Left ventricle myocardium inferior (tissue), 1 donor: ENCODE data around the gene LGALS9C. TPM values are rescaled to one million over a fixed set of nuclear protein-coding genes. Genes with fewer than 3 reads are reported as not detected.
"Not testable (repeated sequence)": the region's sequence is repeated elsewhere in the genome, so short reads cannot be mapped to it uniquely, and the experiment has no call there.

Source experiments
- DNase-seq: peaks from one replicate; pipeline ENCODE4 v3.0.0-alpha.2; 2020
- H3K27ac ChIP-seq: fragments of 200-600 bp; replicated peaks from 2 replicates; pipeline ENCODE4 v1.8.0; 2021
- H3K27me3 ChIP-seq: fragments of 200-600 bp; 2 replicates; pipeline ENCODE4 v1.8.0; 2021; ENCODE audit warnings: low read depth
- H3K36me3 ChIP-seq: fragments of 200-600 bp; 2 replicates; pipeline ENCODE4 v1.8.0; 2021
- H3K4me1 ChIP-seq: fragments of 200-600 bp; 2 replicates; pipeline ENCODE4 v1.8.0; 2021
- H3K4me3 ChIP-seq: fragments of 200-600 bp; 2 replicates; pipeline ENCODE4 v1.8.0; 2021; ENCODE audit warnings: mild to moderate bottlenecking, moderate library complexity
- H3K9me3 ChIP-seq: fragments of 200-600 bp; replicated peaks from 2 replicates; pipeline ENCODE4 v1.8.0; 2021
- intact Hi-C: fragments of 100-400 bp; cut with micrococcal nuclease; formaldehyde crosslinking; loops from one replicate; pipeline ENCODE4 v1.11.0; 2022
- total RNA-seq: library from RNA; stranded (reverse); fragmentation: NEBNext Ultra II Directional; extraction: Animal tissue kit (Norgen Biotek cat#: 25700); gene quantifications from one replicate; pipeline ENCODE4 v1.2.1, GENCODE V29; 2021
- donor health status: DM: no; HTN: yes; CAD: no; lungs with severe emphysema.

LGALS9C gene
- total RNA-seq, 1 donor from 2014 or later: not detected

- H3K36me3 ChIP-seq, H3K4me3 ChIP-seq, H3K27ac ChIP-seq, DNase-seq, intact Hi-C loops, H3K27me3 ChIP-seq, H3K9me3 ChIP-seq, H3K4me1 ChIP-seq: not testable (repeated sequence)
Observed at GRCh38 chr17:18488622-18489021, 12.0 kb downstream of the LGALS9C start.

DNA sequence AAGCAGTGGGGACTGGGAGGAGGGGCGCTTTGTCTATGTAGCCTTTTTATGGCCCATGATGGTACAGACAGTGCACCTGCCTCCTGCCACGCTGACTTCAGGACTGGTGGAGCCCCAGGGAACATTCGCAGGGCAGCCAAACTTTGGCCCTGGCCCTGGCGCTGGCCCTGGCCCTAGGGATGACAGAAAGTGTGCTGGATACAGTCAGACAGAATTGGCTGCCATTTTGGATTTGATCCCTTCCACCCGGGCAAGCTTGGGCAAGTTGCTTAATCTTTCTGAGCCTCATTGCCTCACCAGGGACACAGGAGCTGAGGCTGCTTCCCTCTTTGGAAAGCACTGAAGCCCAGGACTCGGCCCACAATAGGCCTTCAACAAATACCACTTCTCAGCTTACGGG is 13.4 kb downstream of the LGALS9C start:
- H3K9me3 ChIP-seq, H3K4me1 ChIP-seq, H3K36me3 ChIP-seq, DNase-seq, H3K27ac ChIP-seq, intact Hi-C loops, H3K4me3 ChIP-seq, H3K27me3 ChIP-seq: not testable (repeated sequence)

DNA sequence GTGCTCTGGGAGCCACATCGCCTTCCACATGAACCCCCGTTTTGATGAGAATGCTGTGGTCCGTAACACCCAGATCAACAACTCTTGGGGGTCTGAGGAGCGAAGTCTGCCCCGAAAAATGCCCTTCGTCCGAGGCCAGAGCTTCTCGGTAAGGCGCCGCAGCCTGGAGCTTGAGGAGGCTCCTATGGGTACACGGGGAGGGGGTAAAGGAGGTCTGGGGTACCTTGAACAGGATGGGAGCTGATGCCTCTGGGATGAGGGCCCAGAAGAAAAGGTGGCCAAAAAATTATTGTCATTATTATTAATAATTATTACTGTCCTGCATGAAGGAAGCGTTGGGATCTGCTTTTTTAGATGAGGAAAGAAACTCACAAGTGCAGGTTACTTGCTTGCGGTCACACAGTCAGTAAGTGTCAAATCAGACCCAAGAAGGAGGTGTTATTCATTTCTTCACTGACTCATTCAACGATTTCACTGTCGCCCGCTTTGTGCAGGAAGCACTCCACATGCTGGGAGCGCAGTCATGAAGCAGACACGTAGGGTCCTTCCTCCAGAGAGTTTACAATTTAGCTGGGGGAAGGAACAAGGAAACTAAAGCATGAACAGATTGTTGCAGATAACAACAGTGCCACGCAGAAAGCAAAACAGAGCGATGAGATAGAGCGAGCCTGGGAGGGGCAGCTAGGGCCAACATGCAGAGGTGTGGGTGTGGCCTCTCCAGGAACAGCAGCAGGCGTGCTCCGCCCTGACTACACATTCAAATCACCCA is 16.3 kb downstream of the LGALS9C start:
- intact Hi-C loops, H3K4me1 ChIP-seq, H3K27ac ChIP-seq, H3K4me3 ChIP-seq, DNase-seq, H3K9me3 ChIP-seq, H3K36me3 ChIP-seq, H3K27me3 ChIP-seq: not testable (repeated sequence)

- DNase-seq, H3K27me3 ChIP-seq, intact Hi-C loops: not testable (repeated sequence)
Observed at GRCh38 chr17:18494250-18494768, 17.7 kb downstream of the LGALS9C start.

GRCh38 chr17:18497044-18497443 is 20.5 kb downstream of the LGALS9C start:
- H3K27me3 ChIP-seq, H3K36me3 ChIP-seq, H3K27ac ChIP-seq, H3K9me3 ChIP-seq, DNase-seq, H3K4me3 ChIP-seq, intact Hi-C loops, H3K4me1 ChIP-seq: not testable (repeated sequence)

More at GRCh38 chr17:18494250-18494768, 17.7 kb downstream of the LGALS9C start:
- not testable (repeated sequence) for H3K36me3 ChIP-seq, H3K4me1 ChIP-seq, H3K4me3 ChIP-seq, H3K9me3 ChIP-seq, H3K27ac ChIP-seq

DNA sequence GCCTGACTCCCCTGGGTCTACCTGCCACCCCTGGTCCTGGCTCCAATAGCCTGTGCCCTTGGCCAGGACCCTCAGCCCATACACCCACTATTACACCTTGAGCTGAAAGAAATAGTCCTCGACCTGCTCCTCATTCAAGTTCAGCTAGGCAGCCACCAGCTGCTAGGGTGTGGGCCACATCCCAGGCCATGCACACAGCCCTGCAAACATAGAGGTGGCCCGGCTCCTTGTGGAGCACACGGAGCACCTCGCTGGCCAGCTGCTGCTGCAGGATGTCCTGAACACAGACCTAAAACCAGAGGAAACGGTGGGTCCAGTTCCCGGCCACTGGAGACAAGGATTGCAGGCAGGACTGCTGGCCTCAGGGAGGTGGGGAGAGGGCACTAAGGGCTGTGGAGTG is 22.5 kb downstream of the LGALS9C start:
- intact Hi-C loops, H3K4me1 ChIP-seq: not testable (repeated sequence)

DNA sequence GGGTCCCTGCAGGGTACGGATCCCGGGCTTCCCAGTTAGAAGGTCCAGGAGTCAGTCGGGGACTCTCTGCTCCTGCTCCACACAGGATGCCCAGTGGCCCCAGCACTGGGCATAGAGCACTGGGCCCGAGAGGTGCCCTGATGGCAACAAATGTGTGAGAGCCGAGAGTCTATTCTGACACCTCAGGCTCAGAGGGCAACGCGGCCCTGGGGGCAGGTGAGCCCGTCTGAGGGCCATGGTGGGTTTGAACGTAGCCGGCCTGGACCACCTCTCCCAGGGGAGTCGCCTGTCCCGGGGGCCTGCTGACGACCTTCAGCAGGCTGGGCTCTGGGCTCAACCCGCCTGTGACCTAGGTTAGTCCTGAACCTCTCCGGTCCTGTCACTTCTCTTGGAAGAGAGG is 23.2 kb downstream of the LGALS9C start:
- DNase-seq, H3K27me3 ChIP-seq, H3K4me3 ChIP-seq, H3K36me3 ChIP-seq, H3K27ac ChIP-seq, H3K4me1 ChIP-seq, H3K9me3 ChIP-seq, intact Hi-C loops: not testable (repeated sequence)

More for the DNA sequence above, 22.5 kb downstream of the LGALS9C start:
- H3K4me3 ChIP-seq, H3K27ac ChIP-seq, DNase-seq, H3K9me3 ChIP-seq, H3K27me3 ChIP-seq, H3K36me3 ChIP-seq: not testable (repeated sequence)

DNA sequence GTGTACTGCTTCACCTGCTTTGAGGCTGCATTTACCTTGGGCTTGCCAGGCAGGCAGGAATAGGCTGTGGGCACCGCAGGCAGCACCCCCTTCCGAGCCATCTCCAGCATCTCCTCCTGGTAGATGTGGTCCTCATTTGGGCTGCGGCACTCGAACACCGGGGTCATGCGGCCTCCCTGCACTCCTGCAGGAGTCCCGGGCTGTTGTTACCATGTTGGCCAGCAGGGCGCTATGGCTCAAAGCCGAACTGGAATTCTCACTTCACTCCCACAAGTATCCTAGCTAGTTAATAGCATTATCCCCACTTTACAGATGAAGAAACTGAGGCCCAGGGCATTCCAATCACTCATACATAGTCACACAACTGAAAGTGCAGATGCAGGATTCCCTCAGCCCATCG is 23.7 kb downstream of the LGALS9C start:
- H3K4me1 ChIP-seq, H3K4me3 ChIP-seq, H3K9me3 ChIP-seq, H3K27me3 ChIP-seq, intact Hi-C loops, H3K27ac ChIP-seq, H3K36me3 ChIP-seq, DNase-seq: not testable (repeated sequence)

- H3K27me3 ChIP-seq, H3K9me3 ChIP-seq, H3K36me3 ChIP-seq, intact Hi-C loops, H3K4me3 ChIP-seq, H3K4me1 ChIP-seq, H3K27ac ChIP-seq, DNase-seq: not testable (repeated sequence)
Observed at GRCh38 chr17:18500816-18501215, 24.2 kb downstream of the LGALS9C start.

GRCh38 chr17:18503221-18503620 is 26.6 kb downstream of the LGALS9C start:
- H3K9me3 ChIP-seq, H3K36me3 ChIP-seq, H3K4me3 ChIP-seq, H3K4me1 ChIP-seq, DNase-seq, intact Hi-C loops, H3K27me3 ChIP-seq, H3K27ac ChIP-seq: not testable (repeated sequence)

GRCh38 chr17:18507729-18508128 is 31.1 kb downstream of the LGALS9C start:
- H3K4me3 ChIP-seq, H3K27ac ChIP-seq, H3K4me1 ChIP-seq, DNase-seq, intact Hi-C loops, H3K27me3 ChIP-seq, H3K36me3 ChIP-seq, H3K9me3 ChIP-seq: not testable (repeated sequence)

GRCh38 chr17:18508667-18509066 is 32.1 kb downstream of the LGALS9C start:
- H3K27ac ChIP-seq, H3K4me3 ChIP-seq, intact Hi-C loops, H3K9me3 ChIP-seq, H3K36me3 ChIP-seq, DNase-seq, H3K4me1 ChIP-seq, H3K27me3 ChIP-seq: not testable (repeated sequence)

- H3K27ac ChIP-seq, H3K27me3 ChIP-seq, DNase-seq, H3K9me3 ChIP-seq, H3K4me1 ChIP-seq, H3K4me3 ChIP-seq, H3K36me3 ChIP-seq, intact Hi-C loops: not testable (repeated sequence)
Observed at GRCh38 chr17:18521100-18521499, 44.5 kb downstream of the LGALS9C start.

GRCh38 chr17:18525015-18525414 is 48.4 kb downstream of the LGALS9C start:
- H3K27me3 ChIP-seq, H3K36me3 ChIP-seq, H3K4me3 ChIP-seq, intact Hi-C loops, H3K4me1 ChIP-seq, H3K9me3 ChIP-seq, H3K27ac ChIP-seq, DNase-seq: not testable (repeated sequence)
